Stimulated activated CD4-positive, alpha-beta T cell treated with anti-CD3 and anti-CD28 coated beads, TNF-alpha, amount 100 ng/mL, for 4 hours (primary cell): ENCODE results near the gene LRP6.

Experiments
- DNase-seq, 3 experiments: peaks; one replicate each; pipeline ENCODE4 v3.0.0-alpha.2; 2020; ENCODE audit warnings: low read depth in 3 of 3

Gene LRP6

DNA sequence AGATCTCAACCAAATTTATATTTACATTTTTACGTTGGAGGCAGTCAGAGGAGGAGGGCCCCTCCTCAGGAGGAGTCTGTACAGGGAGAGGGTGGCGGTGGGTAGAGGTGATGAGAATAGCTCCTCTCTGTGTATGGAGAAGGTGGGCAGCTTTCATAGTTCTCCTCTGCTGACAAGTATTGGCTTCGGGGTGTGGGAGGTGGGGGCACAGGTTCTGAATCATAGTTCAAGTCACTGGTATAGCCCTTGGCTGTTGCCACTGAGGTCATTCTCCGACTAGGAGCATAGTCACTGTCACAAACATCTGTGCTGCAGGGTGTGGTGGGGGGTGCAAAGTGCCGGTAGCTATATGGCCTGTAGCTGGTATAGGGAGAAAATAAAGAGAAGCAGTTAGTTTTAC is 145.8 kb downstream of the LRP6 start:
- DNase-seq: no peak

DNA sequence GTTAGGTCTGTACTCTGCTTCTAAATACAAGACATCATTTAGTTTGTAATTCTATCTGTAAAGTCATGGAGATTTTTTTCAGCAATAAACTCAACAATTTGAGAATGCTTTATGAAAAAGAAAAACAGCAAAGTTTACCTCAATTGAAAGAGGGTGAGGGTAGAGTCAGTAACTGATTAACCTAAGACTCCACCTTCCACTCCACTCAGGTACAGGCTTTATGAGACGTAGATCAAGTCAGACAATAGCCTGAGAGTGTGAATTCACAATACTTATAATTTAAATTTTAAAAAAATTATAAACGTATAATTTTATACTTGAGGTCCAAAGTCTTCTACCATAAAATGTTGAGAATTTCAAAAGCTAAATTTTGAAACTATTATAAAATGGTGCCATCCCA is 150.2 kb downstream of the LRP6 start:
- no peak for DNase-seq

DNA sequence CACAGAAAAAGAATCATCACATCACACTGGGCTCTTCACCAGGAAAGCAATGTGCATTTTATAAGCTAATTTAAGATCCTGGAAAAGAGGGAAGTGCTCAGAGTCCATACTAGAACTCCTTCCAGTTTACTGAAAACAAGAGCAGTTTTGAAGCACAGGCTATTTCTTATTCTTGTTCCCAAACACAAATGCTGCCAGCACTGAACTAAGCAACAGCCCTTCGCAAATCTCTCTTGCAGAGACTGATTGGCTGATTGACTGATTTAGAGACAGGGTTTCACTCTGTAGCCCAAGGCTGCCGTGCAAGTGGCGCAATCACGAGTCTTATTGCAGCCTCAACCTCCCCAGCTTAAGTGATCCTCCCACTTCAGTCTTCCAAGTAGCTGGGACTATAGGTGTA is 151.3 kb downstream of the LRP6 start:
- no peak for DNase-seq

DNA sequence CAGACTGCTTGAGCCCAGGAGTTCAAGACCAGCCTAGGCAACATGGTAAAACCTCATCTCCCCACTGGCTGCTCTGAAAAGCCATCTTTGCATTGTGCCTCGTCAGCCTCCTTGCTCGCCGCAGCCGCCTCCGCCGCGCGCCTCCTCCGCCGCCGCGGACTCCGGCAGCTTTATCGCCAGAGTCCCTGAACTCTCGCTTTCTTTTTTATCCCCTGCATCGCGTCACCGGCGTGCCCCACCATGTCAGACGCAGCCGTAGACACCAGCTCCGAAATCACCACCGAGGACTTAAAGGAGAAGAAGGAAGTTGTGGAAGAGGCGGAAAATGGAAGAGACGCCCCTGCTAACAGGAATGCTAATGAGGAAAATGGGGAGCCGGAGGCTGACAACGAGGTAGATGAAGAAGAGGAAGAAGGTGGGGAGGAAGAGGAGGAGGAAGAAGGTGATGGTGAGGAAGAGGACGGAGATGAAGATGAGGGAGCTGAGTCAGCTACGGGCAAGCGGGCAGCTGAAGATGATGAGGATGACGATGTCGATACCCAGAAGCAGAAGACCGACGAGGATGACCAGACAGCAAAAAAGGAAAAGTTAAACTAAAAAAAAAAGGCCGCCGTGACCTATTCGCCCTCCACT is 155.8 kb downstream of the LRP6 start:
- peak in 1 of 3 experiments; percentile 6 for DNase-seq

DNA sequence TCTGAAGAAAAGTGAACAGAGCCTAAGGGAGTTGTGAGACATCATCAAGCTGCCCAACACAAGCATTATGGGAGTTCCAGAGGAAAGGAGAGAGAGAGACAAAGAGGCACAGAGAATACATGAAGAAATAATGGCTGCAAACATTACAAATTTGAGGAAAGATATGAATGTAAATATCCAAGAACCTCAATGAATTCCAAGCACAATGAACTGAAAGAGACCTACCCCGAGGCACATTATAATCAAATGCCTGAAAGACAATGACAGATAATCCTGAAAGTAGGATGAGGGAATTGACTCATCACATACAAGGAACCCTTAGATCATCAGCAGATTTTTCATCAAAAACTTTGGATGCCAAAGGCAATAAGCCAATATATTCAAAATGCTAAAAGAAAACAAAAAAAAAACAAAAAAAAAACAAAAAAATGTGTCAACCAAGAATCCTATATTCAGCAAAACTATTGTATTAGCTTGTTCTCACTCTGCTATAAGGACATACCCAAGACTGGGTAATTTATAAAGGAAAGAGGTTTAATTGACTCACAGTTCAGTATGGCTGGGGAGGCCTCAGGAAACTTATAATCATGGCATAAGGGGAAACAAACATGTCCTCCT is 158.3 kb downstream of the LRP6 start:
- no peak for DNase-seq

DNA sequence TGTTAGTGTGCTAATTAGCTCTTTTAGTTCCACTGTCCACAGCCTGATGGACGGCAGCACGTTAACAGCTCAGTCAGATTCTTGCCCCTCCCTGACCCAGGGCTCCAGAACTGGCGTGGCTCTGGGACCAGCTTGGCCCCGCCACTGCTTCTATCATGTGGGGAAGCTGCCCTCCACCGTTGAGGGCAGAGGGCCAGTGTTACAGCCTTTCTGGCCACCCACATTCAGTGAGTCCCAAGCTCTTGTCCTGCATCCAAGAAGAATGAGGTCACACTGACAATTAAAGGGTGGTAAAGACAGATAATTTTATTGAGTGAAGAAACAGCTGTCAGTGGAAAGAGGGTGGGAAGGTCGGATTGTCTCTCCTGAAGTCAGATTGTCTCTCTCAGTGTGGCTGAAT is 159.2 kb downstream of the LRP6 start:
- no peak for DNase-seq

DNA sequence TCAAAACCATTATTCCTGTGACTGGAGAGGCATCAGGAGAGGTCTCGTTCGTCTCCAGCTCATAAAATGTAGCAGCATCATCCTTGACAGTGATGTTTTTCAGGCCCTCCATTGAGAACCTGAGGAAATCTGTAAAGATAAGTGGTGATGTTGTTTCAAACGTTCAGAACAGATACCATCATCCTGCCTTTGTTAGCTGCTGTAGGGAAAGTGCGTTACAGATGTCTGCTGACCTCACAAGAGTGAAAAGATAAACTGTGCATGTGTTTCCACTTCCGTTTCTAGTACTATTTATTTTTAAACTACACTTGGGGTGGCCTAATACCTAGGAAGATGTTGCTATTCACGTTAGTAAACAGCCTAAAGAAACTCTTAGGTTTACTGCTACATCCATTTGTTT is 167.7 kb downstream of the LRP6 start:
- no peak for DNase-seq

DNA sequence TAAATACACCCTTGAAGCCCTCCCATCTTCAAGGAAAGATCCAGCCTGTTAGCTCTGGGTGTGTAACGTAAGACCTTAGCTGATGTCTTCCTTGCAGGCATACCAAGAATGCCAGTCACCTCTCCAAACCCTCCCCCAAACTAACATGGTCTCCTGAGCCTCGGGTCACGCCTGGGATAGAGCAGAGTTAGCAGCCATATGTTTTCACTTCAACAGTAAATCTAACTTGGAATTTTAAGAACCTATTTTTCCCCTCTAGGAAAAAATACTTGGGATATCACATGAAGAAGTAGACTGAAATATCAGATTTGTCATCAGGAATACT is 168.2 kb downstream of the LRP6 start:
- no peak for DNase-seq

DNA sequence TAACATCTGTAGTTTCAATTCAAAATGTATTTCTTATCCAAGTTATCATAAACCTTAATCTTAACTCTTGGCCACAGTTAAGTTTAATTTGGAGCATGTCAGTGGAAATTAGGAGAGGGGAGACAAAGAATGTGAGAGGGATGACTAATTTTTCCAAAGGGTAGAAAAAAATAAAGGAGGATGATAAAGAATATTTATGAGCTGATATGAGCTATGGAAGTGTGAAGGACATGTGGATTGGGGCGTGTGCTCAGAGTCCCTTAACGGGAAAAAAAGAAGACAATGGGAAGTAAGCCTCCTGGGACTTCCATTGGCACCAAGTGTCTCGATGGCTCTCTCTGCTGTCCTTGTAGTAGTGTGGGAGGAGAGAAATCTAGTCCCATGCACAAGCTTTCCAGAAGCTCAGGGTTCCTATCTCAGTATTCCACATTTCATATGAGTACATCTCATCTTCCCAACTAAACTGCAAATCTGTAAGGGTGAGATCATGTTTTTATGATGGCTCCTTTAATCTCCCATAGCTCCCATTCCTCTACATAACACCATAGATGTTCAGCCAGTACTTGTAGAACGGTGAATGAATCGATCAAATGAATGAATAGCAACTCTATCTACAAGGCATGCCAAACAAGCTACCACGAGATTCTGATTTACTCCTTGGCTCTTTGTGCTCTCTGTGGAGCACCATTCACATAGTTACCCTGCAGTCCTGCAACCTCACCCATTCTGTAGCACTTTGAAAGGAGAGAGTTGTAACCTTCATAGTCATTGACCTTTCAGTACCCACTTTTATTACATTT is 168.8 kb downstream of the LRP6 start:
- DNase-seq: no peak

DNA sequence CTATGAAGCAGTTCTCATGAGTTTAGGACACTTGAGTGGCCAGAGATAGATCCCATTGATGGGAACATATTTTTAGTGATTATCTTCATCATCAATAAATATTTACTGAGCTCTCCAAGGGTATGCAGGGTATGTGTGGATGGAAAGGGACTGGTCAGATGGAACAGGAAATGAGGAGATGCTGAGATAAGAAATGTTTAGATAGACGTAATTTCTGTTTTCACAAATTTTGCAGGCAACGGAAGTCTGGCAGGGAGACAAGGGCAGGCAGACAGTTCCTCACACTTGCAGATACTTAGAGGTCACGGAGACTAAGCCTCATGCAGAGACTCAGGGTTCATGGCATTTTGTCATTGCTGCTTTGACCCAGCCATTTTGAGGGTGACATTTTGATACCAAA is 171.8 kb downstream of the LRP6 start:
- DNase-seq: no peak

DNA sequence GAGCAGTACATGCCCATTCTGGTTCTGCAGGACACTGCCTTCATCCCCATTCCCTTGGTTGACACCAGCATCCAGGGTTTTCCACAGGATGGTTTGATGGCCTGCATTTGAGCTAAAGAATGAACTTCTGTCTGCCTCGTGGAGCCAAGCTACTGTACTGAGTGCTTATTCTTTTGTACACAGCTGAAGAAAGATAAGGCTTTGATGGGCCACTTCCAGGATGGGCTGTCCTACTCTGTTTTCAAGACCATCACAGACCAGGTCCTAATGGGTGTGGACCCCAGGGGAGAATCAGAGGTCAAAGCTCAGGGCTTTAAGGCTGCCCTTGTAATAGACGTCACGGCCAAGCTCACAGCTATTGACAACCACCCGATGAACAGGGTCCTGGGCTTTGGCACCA is 172.4 kb downstream of the LRP6 start:
- no peak for DNase-seq

DNA sequence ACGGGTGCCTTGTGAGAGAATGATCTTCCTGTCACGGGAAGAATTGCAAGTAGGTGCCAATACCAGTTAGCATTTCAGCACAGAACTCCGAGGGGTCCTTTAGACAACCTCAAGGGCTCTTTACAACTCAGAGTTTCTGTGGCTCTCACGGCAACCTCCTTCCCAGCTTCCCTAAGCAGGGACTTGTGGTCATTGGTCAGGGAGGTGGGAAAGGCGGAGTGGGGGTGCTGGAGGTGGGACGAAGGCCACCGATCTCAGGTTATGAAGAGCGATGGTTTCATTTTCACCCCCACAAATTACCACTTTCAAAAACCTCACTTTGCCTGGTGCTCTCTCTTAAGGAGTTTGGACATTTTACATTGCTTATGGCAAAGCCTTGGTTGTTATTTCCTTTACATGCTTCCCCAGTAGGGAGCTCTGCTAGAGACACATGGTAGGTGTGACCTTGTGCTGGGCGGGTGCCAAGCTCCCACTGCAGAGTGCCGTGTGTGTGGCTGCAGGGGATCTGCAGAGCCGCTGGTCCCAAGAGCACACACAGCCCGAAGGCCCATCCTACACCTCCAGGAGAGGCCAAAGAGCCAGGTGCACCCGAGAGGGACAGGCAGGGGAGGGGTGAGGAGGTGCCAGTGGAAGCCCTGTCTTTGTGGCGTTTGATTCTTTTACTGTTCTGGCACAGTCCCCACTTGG is 174.7 kb downstream of the LRP6 start:
- no peak for DNase-seq

DNA sequence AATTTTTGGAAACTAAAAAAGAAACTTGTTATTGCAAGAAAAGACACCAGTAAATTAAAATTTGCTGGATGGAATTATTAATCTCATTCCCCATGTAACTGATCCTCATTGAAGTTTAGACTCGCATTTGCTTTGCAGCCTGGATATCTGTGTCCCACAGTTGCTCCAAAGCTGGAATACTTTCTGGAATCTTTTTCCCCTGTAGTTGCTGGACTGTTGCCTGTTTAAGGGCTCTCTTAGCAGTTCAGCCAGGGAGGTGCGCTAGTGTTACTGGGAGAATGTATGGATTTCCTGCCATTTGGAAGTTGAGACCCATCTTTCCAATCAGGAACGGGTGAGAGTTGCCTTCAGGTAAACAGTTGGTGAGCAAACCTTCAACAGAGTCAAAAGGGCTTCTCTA is 175.8 kb downstream of the LRP6 start:
- DNase-seq: no peak

DNA sequence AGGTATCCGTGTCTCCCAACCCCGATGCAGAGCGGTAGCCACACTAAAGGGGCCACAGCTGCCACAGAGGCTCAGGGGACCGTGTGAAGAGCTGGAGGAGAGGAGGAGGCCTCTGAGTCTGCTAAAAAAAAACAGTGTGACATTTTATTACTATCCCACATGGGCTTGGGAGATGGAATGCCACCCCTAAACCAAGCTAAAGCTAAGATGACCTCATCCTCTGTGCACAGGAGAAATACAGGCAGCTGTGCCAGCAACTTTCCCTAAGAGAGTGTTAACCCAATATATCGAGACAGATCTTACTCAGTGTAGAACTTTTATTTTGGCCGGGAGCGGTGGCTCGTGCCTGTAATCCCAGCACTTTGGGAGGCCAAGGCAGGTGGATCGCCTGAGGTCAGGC is 178.1 kb downstream of the LRP6 start:
- no peak for DNase-seq

DNA sequence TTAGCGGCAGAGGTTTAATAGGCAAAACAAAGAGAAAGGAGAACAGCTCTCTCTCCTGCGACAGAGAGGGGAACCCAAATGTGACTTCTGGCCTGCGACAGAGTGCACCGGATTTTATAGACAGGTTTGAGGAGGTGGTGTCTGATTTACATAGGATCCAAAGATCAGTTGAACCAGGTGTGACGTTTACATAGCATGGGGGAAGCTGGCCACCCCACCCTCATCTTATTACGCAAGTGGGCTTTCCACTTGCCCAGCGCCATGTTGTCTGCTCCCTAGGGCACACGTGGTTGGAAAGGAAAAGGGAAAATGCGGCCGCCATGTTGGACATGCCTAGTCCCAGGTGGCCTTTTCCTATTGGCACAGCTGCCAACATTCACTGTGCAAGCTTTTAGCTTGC is 178.7 kb downstream of the LRP6 start:
- DNase-seq: no peak

DNA sequence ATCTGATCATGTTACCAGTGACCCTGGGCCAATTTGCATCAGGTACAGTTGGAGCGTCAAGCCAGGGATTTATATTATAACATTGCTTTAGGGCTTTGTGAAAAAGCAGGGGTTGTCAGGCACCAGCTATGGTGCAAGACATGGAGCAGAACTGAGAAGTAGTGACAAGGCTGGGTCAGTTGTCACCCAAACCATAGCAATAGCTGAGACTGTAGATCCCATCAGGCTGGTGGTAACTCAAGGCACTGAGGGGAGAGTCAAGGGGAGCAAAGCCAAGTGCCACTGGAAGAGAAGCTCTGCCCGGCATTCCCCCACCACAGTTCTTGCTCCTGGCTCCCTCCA is 179.2 kb downstream of the LRP6 start:
- DNase-seq: no peak

DNA sequence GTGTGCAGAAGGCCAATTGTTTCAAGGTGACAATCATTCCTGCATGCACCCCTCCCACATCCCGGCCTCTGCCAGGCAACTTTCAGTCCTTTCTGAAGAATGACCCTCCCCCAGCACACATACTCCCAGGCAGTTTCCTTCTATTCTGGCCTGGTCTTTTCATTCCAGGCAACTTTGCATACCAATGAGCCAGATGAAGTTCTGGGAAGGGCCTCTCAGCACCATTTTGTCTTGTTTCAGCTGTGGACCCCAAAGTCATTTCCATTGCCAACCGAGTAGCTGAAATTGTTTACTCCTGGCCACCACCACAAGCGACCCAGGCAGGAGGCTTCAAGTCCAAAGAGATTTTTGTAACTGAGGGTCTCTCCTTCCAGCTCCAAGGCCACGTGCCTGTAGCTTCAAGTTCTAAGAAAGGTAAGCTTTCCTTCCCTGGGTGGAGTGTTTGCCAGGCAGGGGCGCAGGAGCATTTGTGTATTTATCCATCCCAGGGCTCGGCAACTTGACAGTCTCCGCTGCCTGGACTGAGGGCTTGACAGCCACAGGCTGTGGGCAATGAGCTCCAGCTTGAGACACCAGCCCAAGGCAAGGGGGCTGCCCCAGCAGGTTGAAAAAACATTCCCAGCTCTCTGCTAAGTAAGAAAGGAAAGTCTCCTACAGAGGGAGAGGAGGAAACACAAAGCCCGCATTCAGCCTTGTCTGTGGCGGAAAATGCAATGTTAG is 179.7 kb downstream of the LRP6 start:
- no peak for DNase-seq

DNA sequence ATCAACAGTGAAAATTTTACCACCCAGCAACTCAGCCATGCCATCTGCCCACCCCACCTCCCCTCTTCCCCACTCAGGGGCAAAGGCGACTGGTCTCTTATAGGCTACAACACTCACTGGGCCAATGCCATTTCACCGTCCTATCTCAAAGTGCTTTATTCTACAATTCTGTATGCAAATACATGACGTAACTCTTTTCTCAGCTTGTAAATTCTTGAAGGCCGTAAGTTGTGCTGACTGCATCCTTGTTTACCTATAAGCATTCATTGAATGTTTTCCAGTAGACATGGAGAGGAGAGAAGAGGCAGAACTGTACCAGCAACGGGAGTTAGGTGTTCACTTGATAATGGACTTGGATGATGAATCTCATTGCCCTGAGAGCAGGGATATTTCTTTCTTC is 180.5 kb downstream of the LRP6 start:
- DNase-seq: no peak

DNA sequence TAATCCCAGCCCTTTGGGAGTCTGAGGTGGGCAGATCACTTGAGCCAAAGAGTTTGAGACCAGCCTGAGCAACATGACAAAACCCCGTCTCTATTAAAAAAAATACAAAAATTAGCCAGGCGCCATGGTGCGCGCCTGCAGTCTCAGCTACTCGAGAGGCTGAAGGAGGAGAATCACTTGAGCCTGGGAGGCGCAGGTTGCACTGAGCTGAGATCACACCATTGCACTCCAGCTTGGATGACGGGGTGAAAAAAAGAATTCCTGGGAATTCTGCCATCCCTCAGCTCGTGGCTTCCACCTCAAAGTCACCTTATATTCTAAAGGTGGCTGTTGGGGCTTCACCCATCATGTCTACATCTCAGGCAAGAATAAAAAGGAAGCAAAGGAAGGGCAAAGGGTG is 183.2 kb downstream of the LRP6 start:
- DNase-seq: no peak

DNA sequence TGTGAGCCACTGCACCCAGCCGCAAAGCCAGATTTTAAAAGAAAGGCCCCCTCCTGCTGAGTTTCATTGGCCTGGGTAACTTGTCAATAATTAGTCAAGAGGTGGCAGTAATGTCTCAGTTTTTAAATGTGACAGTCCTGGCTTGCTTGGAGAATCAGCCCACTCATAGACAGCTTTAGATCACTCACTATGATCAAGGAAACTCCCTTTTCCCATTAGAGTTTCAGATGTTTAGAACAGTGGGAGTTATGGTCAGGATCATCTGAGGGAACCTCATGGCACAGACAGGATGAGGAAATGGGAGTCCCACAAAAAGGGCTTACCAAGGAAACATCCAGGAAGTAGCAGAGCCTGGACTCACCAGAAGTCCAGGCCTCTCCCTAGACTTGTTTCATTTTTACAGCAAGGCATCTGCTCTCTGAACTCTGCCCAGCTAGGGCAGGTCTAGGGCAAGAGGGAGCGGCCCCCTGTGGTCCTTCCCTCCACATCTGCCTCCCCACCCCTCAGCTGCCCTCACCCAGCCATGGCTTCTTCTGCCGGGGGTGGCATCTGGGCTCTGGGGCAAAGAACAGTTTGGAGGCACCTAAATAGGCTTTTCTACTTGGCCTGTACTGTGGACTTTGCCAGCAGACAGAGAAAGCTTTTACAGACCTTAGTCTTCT is 184.9 kb downstream of the LRP6 start:
- no peak for DNase-seq

DNA sequence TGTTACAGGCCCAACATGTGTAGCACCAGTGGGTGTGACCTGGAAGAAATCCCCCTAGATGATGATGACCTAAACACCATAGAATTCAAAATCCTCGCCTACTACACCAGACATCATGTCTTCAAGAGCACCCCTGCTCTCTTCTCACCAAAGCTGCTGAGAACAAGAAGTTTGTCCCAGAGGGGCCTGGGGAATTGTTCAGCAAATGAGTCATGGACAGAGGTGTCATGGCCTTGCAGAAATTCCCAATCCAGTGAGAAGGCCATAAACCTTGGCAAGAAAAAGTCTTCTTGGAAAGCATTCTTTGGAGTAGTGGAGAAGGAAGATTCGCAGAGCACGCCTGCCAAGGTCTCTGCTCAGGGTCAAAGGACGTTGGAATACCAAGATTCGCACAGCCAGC is 187.6 kb downstream of the LRP6 start:
- no peak for DNase-seq
